ENCODE measurements around the gene UGT2B11.
"Not testable (repeated sequence)": the region's sequence is repeated elsewhere in the genome, so short reads cannot be mapped to it uniquely, and the experiment has no call there.

- TF ChIP-seq POLR2A (IDR thresholded peaks at IDR 0.05) = not testable (repeated sequence)
- TF ChIP-seq, protein P1, sequence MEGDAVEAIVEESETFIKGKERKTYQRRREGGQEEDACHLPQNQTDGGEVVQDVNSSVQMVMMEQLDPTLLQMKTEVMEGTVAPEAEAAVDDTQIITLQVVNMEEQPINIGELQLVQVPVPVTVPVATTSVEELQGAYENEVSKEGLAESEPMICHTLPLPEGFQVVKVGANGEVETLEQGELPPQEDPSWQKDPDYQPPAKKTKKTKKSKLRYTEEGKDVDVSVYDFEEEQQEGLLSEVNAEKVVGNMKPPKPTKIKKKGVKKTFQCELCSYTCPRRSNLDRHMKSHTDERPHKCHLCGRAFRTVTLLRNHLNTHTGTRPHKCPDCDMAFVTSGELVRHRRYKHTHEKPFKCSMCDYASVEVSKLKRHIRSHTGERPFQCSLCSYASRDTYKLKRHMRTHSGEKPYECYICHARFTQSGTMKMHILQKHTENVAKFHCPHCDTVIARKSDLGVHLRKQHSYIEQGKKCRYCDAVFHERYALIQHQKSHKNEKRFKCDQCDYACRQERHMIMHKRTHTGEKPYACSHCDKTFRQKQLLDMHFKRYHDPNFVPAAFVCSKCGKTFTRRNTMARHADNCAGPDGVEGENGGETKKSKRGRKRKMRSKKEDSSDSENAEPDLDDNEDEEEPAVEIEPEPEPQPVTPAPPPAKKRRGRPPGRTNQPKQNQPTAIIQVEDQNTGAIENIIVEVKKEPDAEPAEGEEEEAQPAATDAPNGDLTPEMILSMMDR (IDR thresholded peaks at IDR 0.05) = not testable (repeated sequence)
Observed at GRCh38 chr4:69190621-69191020, 23.9 kb downstream of the UGT2B11 start.

Data from adrenal gland (tissue), 5 donors.